ENCODE measurements around the gene SLC46A3. TPM values are rescaled to one million over a fixed set of nuclear protein-coding genes. Genes with fewer than 3 reads are reported as not detected.

The SLC46A3 gene
- total and polyA plus RNA-seq, 9 donors: 3.3 to 44.9 (median 6.8) TPM

DNA sequence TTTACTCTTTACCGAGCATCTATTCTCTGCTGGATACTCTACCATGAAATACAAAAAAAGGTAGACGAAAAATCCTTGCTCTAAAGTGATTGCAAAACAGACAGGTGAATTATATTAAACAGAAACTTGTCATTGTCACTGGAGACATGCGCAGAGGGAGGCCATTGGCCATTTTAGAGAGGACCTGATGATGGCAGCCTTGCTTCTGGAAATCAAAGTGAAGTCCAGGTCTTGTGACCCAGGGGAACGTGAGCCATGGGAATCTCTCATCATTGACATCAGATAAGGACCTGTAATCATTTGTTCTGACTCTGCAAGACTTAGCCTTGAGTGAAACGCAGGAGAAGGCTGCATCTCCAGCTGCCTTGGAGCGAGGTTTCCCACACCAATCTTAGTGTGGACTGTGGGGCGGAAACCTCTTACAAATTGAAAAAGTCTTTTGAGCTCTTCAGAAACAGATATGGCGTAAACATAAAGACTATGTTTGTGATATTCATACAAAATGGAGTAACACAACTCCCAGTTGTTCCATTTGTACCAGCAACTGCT is 16.8 kb upstream of the SLC46A3 start:
- Histone ChIP-seq H3K9me3 (no peaks in the 10 kb centered on the region), H3K4me3 (no peak overlapping the region), H3K27ac (no peak overlapping the region), H3K36me3 (no peaks in the 10 kb centered on the region), H3K27me3 (no peaks in the 10 kb centered on the region), H3K4me1 (ENCODE audit: insufficient read depth) (no peaks in the 10 kb centered on the region)
- TF ChIP-seq, protein P1, sequence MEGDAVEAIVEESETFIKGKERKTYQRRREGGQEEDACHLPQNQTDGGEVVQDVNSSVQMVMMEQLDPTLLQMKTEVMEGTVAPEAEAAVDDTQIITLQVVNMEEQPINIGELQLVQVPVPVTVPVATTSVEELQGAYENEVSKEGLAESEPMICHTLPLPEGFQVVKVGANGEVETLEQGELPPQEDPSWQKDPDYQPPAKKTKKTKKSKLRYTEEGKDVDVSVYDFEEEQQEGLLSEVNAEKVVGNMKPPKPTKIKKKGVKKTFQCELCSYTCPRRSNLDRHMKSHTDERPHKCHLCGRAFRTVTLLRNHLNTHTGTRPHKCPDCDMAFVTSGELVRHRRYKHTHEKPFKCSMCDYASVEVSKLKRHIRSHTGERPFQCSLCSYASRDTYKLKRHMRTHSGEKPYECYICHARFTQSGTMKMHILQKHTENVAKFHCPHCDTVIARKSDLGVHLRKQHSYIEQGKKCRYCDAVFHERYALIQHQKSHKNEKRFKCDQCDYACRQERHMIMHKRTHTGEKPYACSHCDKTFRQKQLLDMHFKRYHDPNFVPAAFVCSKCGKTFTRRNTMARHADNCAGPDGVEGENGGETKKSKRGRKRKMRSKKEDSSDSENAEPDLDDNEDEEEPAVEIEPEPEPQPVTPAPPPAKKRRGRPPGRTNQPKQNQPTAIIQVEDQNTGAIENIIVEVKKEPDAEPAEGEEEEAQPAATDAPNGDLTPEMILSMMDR (IDR thresholded peaks at IDR 0.05): no peak
- TF ChIP-seq POLR2A (IDR thresholded peaks at IDR 0.05): no peak
- TF ChIP-seq EP300 (IDR thresholded peaks at IDR 0.05): no peak
- intact Hi-C loops (cut with DNase I): no loop called here
- no peak for DNase-seq
- WGBS, 3 donors: 77 to 81% (median 80%) methylated on average over 8 of the region's 8 CpGs

DNA sequence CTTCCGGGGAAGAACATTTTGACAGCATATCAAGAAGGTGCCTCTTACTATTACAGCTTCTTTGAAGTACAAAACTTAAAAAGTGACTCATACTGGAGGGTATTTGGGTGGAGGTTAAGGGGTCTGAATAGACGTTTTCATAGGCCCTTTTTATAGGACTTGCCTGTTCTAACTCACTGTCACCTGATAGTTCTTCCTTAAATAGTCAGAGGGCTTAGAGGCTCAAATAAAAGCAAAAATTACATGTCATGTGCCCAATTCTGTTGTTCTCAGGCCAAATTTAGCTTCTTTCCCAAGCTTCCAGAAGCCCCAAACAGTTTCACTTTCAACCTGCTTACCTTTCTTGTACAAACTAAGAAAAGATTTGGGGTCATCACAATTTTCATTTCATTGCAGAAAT is 16.1 kb upstream of the SLC46A3 start:
- intact Hi-C loops (cut with DNase I): no loop called here
- no peaks in the 10 kb centered on the region for H3K9me3 ChIP-seq
- no peaks in the 10 kb centered on the region for H3K4me1 ChIP-seq (ENCODE audit: insufficient read depth)
- no peak for DNase-seq
- TF ChIP-seq, protein P1 (IDR thresholded peaks at IDR 0.05): no peak
- TF ChIP-seq EP300 (IDR thresholded peaks at IDR 0.05): no peak
- TF ChIP-seq POLR2A (IDR thresholded peaks at IDR 0.05): no peak
- no peak overlapping the region for H3K27ac ChIP-seq
- H3K36me3 ChIP-seq: no peaks in the 10 kb centered on the region
- H3K27me3 ChIP-seq: no peaks in the 10 kb centered on the region
- WGBS, 3 donors: 52 to 61% (median 58%) methylated on average over 2 of the region's 2 CpGs
- no peak overlapping the region for H3K4me3 ChIP-seq

DNA sequence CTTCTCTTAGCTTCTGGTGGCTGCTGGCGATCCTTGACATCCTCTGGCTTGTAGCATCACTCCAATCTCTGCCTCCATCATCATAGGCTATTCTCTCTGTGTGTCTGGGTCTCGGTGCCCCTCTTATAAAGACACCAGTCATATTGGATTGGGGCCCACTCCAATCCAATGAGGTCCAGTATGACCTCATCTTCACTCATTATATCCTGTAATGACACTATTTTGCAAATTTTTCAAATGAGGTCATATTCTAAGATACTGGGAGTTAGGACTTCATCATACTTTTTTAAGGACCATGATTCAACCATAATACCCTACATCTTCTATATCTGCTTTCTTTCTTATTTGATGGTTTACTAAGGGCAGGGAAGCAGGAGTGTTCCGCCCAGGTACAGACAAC is 12.0 kb upstream of the SLC46A3 start:
- WGBS, 3 donors: 84 to 92% (median 90%) methylated on average over 3 of the region's 3 CpGs
- intact Hi-C loops (cut with DNase I): no loop called here
- no peak for TF ChIP-seq POLR2A (IDR thresholded peaks at IDR 0.05)
- no peak for TF ChIP-seq EP300 (IDR thresholded peaks at IDR 0.05)
- TF ChIP-seq, protein P1 (IDR thresholded peaks at IDR 0.05): no peak

DNA sequence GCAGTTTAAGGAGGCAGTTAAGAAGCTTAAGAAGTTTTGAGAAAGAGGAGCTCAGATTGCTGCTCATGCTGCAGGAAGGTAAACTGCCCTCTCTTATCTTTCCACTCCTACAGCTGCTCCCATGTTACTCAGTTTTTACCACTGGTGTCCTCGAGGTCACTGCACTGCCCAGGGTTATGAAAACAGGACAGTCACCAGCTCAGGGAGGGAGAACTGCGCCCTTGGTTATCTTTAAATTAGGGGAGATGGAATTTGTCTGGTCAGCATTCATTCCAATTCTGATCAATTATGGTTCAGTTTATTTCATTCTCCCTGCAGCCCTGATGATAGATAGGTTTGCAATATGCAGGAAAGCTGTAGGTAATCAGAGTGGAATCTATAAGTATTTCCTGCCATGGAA is 10.8 kb upstream of the SLC46A3 start:
- Histone ChIP-seq H3K4me1 (ENCODE audit: insufficient read depth) (no peaks in the 10 kb centered on the region), H3K27ac (no peak overlapping the region), H3K9me3 (no peaks in the 10 kb centered on the region), H3K27me3 (no peaks in the 10 kb centered on the region), H3K4me3 (no peak overlapping the region), H3K36me3 (no peaks in the 10 kb centered on the region)
- no peak for DNase-seq
- 20 to 29% (median 29%) methylated on average over 2 of the region's 2 CpGs for WGBS, 3 donors
- intact Hi-C loops (cut with DNase I): no loop called here
- TF ChIP-seq EP300 (IDR thresholded peaks at IDR 0.05) (no peak), POLR2A (IDR thresholded peaks at IDR 0.05) (no peak)
- TF ChIP-seq, protein P1 (IDR thresholded peaks at IDR 0.05): no peak

More for the DNA sequence above, 12.0 kb upstream of the SLC46A3 start:
- H3K36me3 ChIP-seq: no peaks in the 10 kb centered on the region
- H3K27ac ChIP-seq: no peak overlapping the region
- H3K4me1 ChIP-seq (ENCODE audit: insufficient read depth): no peaks in the 10 kb centered on the region
- no peaks in the 10 kb centered on the region for H3K9me3 ChIP-seq
- H3K27me3 ChIP-seq: no peaks in the 10 kb centered on the region
- DNase-seq: no peak
- no peak overlapping the region for H3K4me3 ChIP-seq
